ACC112 (cell line): ENCODE measurements around the gene MKI67.
"Not testable (repeated sequence)": the region's sequence is repeated elsewhere in the genome, so short reads cannot be mapped to it uniquely, and the experiment has no call there.

Experiments used
- H2AFZ ChIP-seq: fragments of 200-600 bp; sonication (generic); one replicate; pipeline ENCODE4 v1.6.0; 2017; ENCODE audit warnings: antibody characterized with exemption, low read length; ENCODE audit not compliant: unreplicated experiment
- H3K27ac ChIP-seq: fragments of 200-600 bp; sonication (generic); 2 replicates; pipeline ENCODE4 v1.5.1; 2014; ENCODE audit warnings: low read depth, mild to moderate bottlenecking, antibody characterized with exemption, low read length, moderate library complexity
- H3K27me3 ChIP-seq: fragments of 200-600 bp; sonication (generic); 2 replicates; pipeline ENCODE4 v1.6.1; 2014; ENCODE audit warnings: mild to moderate bottlenecking, antibody characterized with exemption, low read length, moderate library complexity, mixed read lengths; ENCODE audit not compliant: insufficient read depth
- H3K36me3 ChIP-seq: fragments of 200-600 bp; sonication (generic); 2 replicates; pipeline ENCODE4 v1.6.1; 2016; ENCODE audit warnings: mild to moderate bottlenecking, antibody characterized with exemption, low read length, moderate library complexity, mixed read lengths; ENCODE audit not compliant: insufficient read depth
- H3K4me1 ChIP-seq: fragments of 200-600 bp; sonication (generic); one replicate; pipeline ENCODE4 v1.6.1; 2016; ENCODE audit warnings: low read length, mixed read lengths; ENCODE audit not compliant: insufficient read depth, unreplicated experiment, control insufficient read depth
- H3K4me3 ChIP-seq: fragments of 200-600 bp; sonication (generic); 2 replicates; pipeline ENCODE4 v1.5.1; 2014; ENCODE audit warnings: mild to moderate bottlenecking, low read depth, low read length
- H3K79me2 ChIP-seq: fragments of 200-600 bp; sonication (generic); one replicate; pipeline ENCODE4 v1.6.0; 2016; ENCODE audit warnings: low read length; ENCODE audit not compliant: control insufficient read depth, unreplicated experiment, insufficient read depth

MKI67 gene

DNA sequence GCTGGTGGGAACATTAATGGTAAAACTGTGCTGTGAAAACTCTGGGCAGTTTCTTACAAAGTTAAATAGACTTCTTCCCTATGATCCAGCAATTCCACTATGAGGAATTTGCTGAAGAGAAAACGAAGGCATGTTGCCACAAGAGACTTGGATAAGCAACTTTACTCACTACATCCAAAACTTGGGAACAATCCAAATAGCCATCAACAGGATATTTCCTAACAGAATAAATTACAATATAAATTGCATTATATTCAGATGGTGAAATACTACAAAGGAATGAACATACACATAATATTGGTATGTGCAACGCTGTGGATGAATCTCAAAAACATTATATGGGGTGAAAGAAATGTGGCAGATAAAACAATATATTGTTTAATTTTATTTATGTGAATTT, 21.4 kb upstream of the MKI67 start:
- Histone ChIP-seq H3K27me3 (no peaks in the 10 kb centered on the region), H3K4me1 (peaks cover 9% of the 10 kb centered on the region), H3K27ac (0 out of 2 replicates have a peak overlapping the region, but pooled peaks have one; percentile 2), H3K79me2 (no peaks in the 10 kb centered on the region), H2AFZ (no peak overlapping the region), H3K4me3 (no peak overlapping the region), H3K36me3 (no peaks in the 10 kb centered on the region)

DNA sequence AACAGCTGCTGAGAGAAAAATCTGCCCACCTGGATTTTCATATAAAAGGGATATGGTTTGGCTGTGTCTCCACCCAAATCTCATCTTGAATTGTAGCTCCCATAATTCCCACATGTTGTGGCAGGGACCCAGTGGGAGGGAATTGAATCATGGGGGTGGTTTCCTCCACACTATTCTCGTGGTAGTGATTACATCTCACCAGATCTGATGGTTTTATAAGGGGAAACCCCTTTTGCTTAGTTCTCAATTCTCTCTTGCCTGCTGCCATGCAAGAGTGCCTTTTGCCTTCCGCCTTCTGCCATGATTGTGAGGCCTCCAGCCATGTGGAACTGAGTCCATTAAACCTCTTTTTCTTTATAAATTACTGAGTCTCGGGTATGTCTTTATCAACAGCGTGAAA, 20.8 kb upstream of the MKI67 start:
- Histone ChIP-seq H3K27ac (no peak overlapping the region), H2AFZ (no peak overlapping the region), H3K36me3 (no peaks in the 10 kb centered on the region)

DNA sequence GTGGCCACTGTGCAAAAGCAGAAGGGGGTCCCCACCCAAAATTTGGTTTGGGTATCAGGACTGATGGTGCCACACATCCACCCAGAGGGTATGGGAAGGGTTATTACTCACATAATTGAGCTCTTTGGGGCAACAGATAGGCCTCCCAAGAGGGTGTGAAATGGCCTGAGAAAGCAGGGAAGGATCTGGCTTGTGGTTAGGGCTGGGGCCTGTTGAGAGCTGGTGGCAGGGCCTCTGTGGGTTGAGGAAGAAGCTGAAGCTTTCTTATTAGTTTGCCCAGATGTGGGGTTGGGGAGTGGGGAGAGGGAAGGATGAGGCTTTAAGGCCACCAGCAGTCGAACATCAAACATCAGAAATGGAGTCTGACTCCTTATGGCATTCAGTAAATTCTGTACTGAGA, 18.3 kb upstream of the MKI67 start:
- H3K4me3 ChIP-seq, result no peak overlapping the region
- H3K4me1 ChIP-seq, result peaks cover 9% of the 10 kb centered on the region
- H3K27me3 ChIP-seq, result no peaks in the 10 kb centered on the region
- H3K79me2 ChIP-seq, result no peaks in the 10 kb centered on the region
- H3K36me3 ChIP-seq, result no peaks in the 10 kb centered on the region
- H2AFZ ChIP-seq, result no peak overlapping the region
- no peak overlapping the region for H3K27ac ChIP-seq

More for the DNA sequence above, 20.8 kb upstream of the MKI67 start:
- Histone ChIP-seq H3K27me3 (no peaks in the 10 kb centered on the region), H3K79me2 (no peaks in the 10 kb centered on the region), H3K4me3 (no peak overlapping the region), H3K4me1 (peaks cover 9% of the 10 kb centered on the region)

DNA sequence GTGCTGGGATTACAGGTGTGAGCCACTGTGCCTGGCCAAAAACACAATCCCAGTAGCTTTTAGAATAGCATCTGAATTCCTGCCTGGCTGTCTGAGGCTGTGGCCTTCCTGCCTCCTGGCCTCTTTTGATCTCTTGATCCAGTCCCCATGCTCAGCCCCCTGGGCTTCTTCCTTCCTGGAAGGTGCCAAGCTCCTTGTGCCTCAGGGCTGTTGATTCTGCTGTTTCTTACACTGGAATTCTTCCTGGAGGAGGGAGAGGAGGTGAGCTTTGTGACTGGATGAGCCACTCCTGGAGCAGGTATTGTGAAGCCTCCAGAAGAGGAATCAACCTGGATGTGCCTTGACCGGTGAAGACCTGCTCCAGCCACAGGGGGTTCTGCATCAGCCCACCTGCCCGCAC, 17.3 kb upstream of the MKI67 start:
- Histone ChIP-seq H3K27ac (no peak overlapping the region), H3K4me1 (peaks cover 9% of the 10 kb centered on the region), H3K4me3 (no peak overlapping the region), H3K79me2 (no peaks in the 10 kb centered on the region), H3K27me3 (no peaks in the 10 kb centered on the region), H3K36me3 (no peaks in the 10 kb centered on the region), H2AFZ (no peak overlapping the region)

DNA sequence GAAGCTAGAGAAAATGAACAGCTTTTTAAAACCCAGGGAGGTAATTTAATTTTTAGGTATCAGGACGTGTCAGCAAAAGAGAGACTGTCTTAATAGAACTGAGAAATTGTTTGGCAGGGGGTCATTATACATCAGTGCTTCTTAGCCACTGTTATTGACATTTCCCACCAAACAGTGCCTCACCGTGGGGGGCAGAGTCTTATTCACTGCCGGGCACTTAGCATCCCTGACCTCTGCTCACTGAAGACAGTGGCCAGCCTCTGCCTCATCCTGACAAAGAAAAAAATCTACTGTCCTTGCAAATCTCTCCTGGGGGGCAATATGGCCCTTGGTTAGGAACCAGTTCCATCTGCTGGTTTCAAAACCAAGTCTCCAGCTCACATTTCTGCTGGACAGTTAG, 14.2 kb upstream of the MKI67 start:
- H3K27me3 ChIP-seq, result no peaks in the 10 kb centered on the region

DNA sequence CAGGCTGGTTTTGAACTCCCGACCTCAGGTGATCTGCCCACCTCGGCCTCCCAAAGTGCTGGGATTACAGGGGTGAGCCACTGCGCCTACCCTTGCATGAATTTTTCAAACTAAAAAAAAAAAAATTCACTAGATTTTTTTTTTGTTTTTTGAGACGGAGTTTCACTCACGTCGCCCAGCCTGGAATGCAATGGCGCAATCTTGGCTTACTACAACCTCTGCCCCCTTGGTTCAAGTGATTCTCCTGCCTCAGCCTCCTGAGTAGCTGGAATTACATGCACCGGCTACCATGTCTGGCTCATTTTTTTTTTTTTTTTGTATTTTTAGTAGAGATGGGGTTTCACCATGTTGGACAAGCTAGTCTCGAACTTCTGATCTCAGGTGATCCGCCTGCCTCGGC, 12.2 kb upstream of the MKI67 start:
- H3K27ac ChIP-seq, H3K4me3 ChIP-seq, H3K4me1 ChIP-seq, H3K79me2 ChIP-seq, H3K36me3 ChIP-seq, H3K27me3 ChIP-seq, H2AFZ ChIP-seq: not testable (repeated sequence)

More for the DNA sequence above, 14.2 kb upstream of the MKI67 start:
- no peak overlapping the region for H2AFZ ChIP-seq
- H3K4me3 ChIP-seq, result no peak overlapping the region
- H3K27ac ChIP-seq, result no peak overlapping the region
- no peaks in the 10 kb centered on the region for H3K36me3 ChIP-seq
- no peaks in the 10 kb centered on the region for H3K4me1 ChIP-seq
- no peaks in the 10 kb centered on the region for H3K79me2 ChIP-seq

DNA sequence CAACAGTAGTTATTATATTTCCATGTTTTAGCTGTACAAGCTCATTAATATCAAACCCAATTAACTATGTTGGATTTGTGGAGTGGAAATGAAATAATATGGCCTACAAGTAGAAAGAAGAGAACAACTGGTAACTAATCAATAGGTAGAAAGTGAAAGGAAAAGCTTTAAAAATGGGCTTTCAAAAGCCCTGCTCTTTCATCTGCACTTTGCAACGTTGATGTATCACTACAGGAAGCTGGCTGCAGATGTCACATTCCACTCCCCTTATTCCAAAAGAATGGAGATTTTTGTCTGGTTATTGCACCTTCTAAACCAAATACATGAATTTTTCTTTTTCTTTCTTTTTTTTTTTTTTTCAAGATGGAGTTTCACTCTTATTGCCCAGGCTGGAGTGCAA, 11.7 kb upstream of the MKI67 start:
- no peak overlapping the region for H3K27ac ChIP-seq
- no peak overlapping the region for H3K4me3 ChIP-seq
- H3K4me1 ChIP-seq, result no peaks in the 10 kb centered on the region
- no peaks in the 10 kb centered on the region for H3K27me3 ChIP-seq
- no peaks in the 10 kb centered on the region for H3K36me3 ChIP-seq
- no peaks in the 10 kb centered on the region for H3K79me2 ChIP-seq
- H2AFZ ChIP-seq, result no peak overlapping the region

DNA sequence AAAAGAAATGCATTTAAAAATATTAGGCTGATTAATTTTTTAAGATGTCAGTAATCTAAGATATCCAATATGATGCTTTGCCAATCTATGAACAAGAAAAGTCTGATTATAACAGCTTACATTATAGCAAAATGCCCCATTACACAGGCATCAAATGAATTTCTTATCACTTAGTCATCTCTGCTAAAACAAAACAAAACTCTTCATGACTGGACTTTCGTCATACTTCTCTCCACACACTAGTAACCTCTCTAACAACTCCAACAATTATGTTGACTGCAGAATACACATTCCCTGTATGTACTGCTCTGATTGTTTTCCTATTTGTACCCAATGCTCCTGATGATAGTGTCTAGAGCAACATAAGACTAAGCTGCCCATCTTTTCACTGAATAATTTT, 3.8 kb upstream of the MKI67 start:
- peaks cover 6% of the 10 kb centered on the region for H3K4me1 ChIP-seq
- H3K79me2 ChIP-seq, result peaks cover 11% of the 10 kb centered on the region
- no peaks in the 10 kb centered on the region for H3K36me3 ChIP-seq

DNA sequence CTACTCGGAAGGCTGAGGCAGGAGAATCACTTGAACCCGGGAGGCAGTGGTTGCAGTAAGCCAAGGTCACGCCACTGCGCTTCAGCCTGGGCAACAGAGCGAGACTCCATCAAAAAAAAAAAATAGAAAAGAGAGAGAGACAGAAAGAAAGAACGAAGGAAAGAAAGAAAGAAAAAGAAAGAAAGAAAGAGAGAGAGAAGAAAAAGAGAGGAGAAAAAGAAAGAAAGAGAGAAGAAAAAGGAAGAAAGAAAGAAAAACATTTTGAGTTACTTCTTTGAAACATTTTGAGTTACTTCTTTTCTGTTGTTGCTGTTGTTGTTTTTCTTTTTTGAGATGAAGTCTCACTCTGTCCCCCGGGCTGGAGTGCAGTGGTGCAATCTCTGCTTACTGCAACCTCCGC, 2.4 kb upstream of the MKI67 start:
- no peak overlapping the region for H3K4me3 ChIP-seq
- no peak overlapping the region for H3K27ac ChIP-seq
- H2AFZ ChIP-seq, result no peak overlapping the region
- peaks cover 26% of the 10 kb centered on the region for H3K79me2 ChIP-seq
- H3K36me3 ChIP-seq, result no peaks in the 10 kb centered on the region
- 0 out of 2 replicates have a peak, but pooled peaks cover 4% of the 10 kb centered on the region for H3K27me3 ChIP-seq
- peaks cover 20% of the 10 kb centered on the region for H3K4me1 ChIP-seq

More for the DNA sequence above, 3.8 kb upstream of the MKI67 start:
- Histone ChIP-seq H2AFZ (no peak overlapping the region), H3K27ac (no peak overlapping the region), H3K4me3 (no peak overlapping the region), H3K27me3 (0 out of 2 replicates have a peak, but pooled peaks cover 4% of the 10 kb centered on the region)

DNA sequence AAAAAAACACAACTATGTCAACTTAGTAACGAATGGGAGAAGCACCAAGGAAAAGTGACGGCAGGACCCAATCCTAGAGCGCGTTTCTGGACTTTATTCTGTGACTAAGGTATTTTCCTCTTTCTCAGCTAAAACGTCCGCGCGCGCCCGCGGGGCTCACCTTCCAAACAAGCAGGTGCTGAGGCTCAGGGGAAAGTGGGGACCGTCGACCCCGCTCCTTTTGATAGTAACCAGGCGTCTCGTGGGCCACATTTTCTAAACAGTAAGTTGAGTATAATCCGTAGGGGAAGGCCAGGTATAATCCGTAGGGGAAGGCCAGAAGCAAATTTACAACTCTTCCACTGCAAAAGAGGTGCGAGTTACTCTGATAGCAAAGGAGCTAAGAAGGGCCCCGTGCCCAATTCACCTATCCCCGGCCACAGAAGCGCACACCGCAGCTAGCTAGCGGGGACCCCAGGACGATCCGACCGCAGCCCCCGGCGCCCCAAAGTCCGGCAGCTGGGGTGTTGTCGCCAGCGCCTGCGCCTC, 743 bp downstream of the MKI67 start:
- peak overlapping the region; percentile 57 for H2AFZ ChIP-seq
- peaks cover 54% of the 10 kb centered on the region for H3K79me2 ChIP-seq

DNA sequence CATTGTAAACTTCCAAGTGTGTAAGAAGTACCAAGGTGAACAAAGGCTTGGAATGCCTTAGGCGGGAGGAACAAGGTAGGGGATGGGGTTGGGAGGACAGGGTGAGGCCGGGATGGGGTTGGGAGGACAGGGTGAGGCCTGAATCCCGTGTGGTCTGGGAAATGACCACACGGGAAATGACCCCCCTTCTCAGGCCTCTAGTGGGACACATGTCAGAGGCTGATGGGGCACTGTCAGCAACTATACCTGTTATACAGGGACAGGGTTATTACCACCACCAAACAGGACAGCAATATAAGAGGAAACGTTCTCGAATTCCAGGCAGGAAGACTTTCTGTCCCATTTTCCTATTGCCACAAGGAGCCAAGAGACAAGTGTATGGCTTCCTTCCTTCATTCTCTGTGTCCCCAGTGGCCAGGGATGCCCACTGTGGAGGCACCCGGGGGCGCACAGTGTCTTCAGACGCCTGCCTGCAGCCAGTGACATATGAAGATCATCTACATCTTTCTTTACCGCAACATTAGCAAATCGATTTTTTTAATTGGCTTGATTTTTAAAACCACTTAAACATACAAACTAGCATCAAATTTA, 1.3 kb downstream of the MKI67 start:
- Histone ChIP-seq H3K79me2 (peaks cover 60% of the 10 kb centered on the region), H3K27me3 (no peaks in the 10 kb centered on the region), H3K36me3 (peaks cover 14% of the 10 kb centered on the region), H2AFZ (peak overlapping the region; percentile 57), H3K27ac (no peak overlapping the region), H3K4me3 (peak overlapping the region; percentile 91), H3K4me1 (peaks cover 28% of the 10 kb centered on the region)

More for the DNA sequence above, 743 bp downstream of the MKI67 start:
- peaks cover 31% of the 10 kb centered on the region for H3K4me1 ChIP-seq
- peak overlapping the region; percentile 19; the same call in 1 of the 2 replicates for H3K27ac ChIP-seq
- H3K27me3 ChIP-seq, result no peaks in the 10 kb centered on the region
- H3K4me3 ChIP-seq, result peak overlapping the region; percentile 91
- H3K36me3 ChIP-seq, result peaks cover 14% of the 10 kb centered on the region
